GM12872 (cell line): ENCODE measurements around the gene ATP1B2.

Experiments
- CTCF ChIP-seq: IDR thresholded peaks from 3 replicates; pipeline ENCODE4 v1.5.1; 2011; ENCODE audit warnings: low read depth, mild to moderate bottlenecking, low read length, moderate library complexity; ENCODE audit not compliant: insufficient read depth

Gene ATP1B2

GRCh38 chr17:7687908-7688807, 37.4 kb downstream of the ATP1B2 start, which contains the start of gene WRAP53:
Gene WRAP53 (plus strand): TSS chr17:7688477. CDS start chr17:7688649, 172 bp downstream.
- peak; percentile 87 for TF ChIP-seq CTCF

GRCh38 chr17:7688808-7689316, 38.1 kb downstream of the ATP1B2 start:
- no peak for TF ChIP-seq CTCF

- no peak for TF ChIP-seq CTCF
Observed at GRCh38 chr17:7695586-7695985, 44.9 kb downstream of the ATP1B2 start.

GRCh38 chr17:7697828-7698588, 47.3 kb downstream of the ATP1B2 start:
- no peak for TF ChIP-seq CTCF

GRCh38 chr17:7700510-7700909, 49.8 kb downstream of the ATP1B2 start:
- no peak for TF ChIP-seq CTCF

GRCh38 chr17:7701681-7702080, 51.0 kb downstream of the ATP1B2 start:
- TF ChIP-seq CTCF, result no peak

- TF ChIP-seq CTCF, result no peak
Observed at GRCh38 chr17:7702776-7703175, 52.0 kb downstream of the ATP1B2 start.
